ENCODE measurements around the gene IL3RA.

Gene IL3RA

GRCh38 chrX:1427756-1428155, 91.2 kb downstream of the IL3RA start:
- no peak for DNase-seq

DNA sequence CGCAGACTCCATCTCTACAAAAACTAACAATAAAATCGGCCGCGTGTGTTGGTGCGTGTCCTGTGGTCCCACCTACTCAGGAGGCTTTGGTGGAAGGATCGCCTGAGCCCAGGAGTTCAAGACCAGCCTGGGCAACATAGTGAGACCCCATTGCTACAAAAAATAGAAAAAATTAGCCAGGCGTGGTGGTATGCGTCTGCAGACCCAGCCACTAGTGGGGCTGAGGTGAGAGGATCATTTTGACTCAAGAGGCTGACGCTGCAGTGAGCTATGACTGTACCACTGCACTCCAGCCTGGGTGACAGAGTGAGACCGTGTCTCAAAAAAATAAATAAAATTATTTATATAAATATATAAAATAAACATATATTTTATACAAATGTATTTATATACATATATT, 93.9 kb downstream of the IL3RA start:
- DNase-seq, result no peak

All from HCEC 1CT (cell line).